GM18502 (cell line): Measurements from ENCODE around the gene FOSB.
A peak's percentile ranks its signal among the peaks of the same experiment; 100 is the strongest.

Experiments
- ATAC-seq: cut with Tn5 transposase; IDR thresholded peaks from one replicate; pipeline ENCODE4 v1.9.1; 2021; ENCODE audit warnings: mild to moderate bottlenecking; ENCODE audit not compliant: unreplicated experiment, poor library complexity

The FOSB gene

GRCh38 chr19:45517238-45517637 lies 49.4 kb downstream of the FOSB start:
- no peak for ATAC-seq

DNA sequence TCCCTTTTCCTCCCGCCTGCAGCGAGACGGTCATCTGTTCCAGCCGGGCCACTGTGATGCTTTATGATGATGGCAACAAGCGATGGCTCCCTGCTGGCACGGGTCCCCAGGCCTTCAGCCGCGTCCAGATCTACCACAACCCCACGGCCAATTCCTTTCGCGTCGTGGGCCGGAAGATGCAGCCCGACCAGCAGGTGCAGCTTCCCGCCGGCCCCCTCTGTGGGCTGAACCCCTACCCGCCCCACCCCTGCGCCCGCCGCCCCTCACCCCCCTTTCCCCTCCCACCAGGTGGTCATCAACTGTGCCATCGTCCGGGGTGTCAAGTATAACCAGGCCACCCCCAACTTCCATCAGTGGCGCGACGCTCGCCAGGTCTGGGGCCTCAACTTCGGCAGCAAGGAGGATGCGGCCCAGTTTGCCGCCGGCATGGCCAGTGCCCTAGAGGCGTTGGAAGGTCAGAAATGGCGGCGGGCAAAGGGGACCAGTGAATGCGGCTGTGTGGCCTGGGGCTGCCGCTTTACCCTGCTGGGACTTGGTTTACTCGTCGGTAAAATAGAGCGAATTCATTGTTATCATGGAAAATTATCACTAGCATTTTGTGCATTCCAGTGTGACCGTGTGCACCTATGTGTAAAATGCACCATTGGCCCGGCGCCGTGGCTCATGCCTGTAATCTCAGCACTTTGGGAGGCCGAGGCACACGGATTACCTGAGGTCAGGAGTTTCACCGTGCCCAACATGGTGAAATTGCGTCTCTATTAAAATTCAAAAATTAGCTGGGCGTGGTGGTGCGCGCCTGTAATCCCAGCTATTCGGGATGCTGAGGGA lies 50.1 kb downstream of the FOSB start:
- no peak for ATAC-seq

GRCh38 chr19:45518469-45518826 lies 50.7 kb downstream of the FOSB start:
- ATAC-seq, result no peak

- ATAC-seq, result no peak
Observed at GRCh38 chr19:45522010-45522941, 54.5 kb downstream of the FOSB start.

DNA sequence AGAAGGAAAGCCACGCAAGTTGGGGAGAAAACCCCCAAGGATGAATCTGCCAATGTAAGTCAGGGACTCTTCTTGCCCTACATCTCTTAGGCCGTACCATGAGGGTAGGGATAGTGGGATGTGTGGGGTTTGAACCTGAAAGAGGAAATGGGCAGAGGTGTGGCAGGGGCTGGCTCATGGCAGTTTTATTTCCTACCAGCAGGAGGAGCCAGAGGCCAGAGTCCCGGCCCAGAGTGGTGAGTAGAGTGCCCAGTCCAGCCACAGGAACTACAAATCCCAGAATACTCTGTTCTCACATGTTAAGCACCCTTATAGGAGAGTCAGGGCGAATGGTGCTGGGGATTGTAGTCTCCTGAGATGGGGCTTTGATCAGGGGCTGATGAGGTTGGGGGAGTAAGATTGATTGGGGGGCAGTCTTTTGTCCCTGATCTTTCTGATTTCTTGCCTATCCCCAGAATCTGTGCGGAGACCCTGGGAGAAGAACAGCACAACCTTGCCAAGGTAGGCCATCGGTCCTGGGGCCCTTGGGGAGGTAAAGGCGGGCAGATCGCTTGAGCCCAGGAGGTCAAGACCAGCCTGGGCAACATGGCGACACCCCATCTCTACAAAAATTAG lies 56.0 kb downstream of the FOSB start:
- peak; percentile 78 for ATAC-seq

DNA sequence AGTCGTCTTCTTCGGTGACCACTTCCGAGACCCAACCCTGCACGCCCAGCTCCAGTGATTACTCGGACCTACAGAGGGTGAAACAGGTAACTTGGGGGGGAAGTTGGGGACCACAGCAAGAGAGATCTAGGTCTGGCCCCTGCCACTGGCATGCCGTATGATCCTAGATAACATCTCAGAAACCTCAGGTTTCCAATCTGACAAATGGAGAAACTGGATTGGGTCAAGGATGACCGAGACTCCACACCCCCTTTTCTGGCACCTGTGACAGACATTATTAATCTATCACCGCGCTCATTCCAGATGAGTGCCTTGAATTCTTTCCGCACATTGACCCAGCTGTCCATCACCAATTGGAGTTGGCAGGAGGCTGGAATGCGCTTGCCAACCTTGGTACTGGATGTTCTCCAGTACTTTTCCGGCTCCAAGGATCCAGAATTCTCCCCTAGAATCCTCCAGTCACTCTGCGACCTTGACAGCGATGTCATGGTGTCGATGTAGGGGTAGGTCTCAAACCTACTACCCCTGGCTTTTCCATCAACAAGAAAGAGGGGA lies 56.9 kb downstream of the FOSB start:
- no peak for ATAC-seq
